Common myeloid progenitor, CD34-positive (primary cell): ENCODE data around the gene SDK1.

Experiments
- CTCF ChIA-PET: fragments of 350-600 bp; sonication (Branson Sonifier 250); formaldehyde crosslinking; loops from one replicate; lab custom pipeline; 2021; ENCODE audit warnings: antibody characterized with exemption; lab: Charles Lee
- POLR2A ChIA-PET: fragments of 350-600 bp; sonication (Branson Sonifier 250); formaldehyde crosslinking; loops from one replicate; lab custom pipeline; 2021; ENCODE audit warnings: antibody characterized with exemption; lab: Charles Lee
- DNase-seq, 3 donors: peaks; one replicate each; pipeline versions ENCODE4 v3.0.0 to v3.0.0-alpha.2; 2013
- H3K27ac ChIP-seq, 2 experiments: 1 replicate in 1 of 2; 2 replicates in 1 of 2; pipeline ENCODE4 v1.7.0; 2013; ENCODE audit warnings: inconsistent platforms in 2 of 2, low read length in 2 of 2, mild to moderate bottlenecking in 2 of 2, low read depth in 1 of 2, moderate library complexity in 1 of 2; ENCODE audit not compliant: severe bottlenecking in 2 of 2, insufficient read depth in 1 of 2, poor library complexity in 1 of 2
- H3K27me3 ChIP-seq, 5 experiments: replicated peaks in 2 of 5; 1 replicate in 3 of 5; 2 replicates in 2 of 5; pipeline versions ENCODE4 v1.6.1 to v1.7.0; 2013; ENCODE audit warnings: low read length in 4 of 5, mild to moderate bottlenecking in 2 of 5, moderate library complexity in 2 of 5, inconsistent platforms in 1 of 5; ENCODE audit not compliant: insufficient read depth in 5 of 5, control insufficient read depth in 4 of 5
- H3K36me3 ChIP-seq, 4 experiments: 1 replicate in 2 of 4; 2 replicates in 2 of 4; pipeline versions ENCODE4 v1.6.1 to v1.7.0; 2013; ENCODE audit warnings: low read length in 3 of 4, control low read depth in 1 of 4, mild to moderate bottlenecking in 1 of 4; ENCODE audit not compliant: control insufficient read depth in 4 of 4, insufficient read depth in 4 of 4
- H3K4me1 ChIP-seq, 4 experiments: 1 replicate in 3 of 4; 2 replicates in 1 of 4; pipeline versions ENCODE4 v1.6.1 to v1.7.1; 2013; ENCODE audit warnings: low read length in 3 of 4, mild to moderate bottlenecking in 3 of 4, control low read depth in 1 of 4, inconsistent platforms in 1 of 4, moderate library complexity in 1 of 4; ENCODE audit not compliant: control insufficient read depth in 4 of 4, insufficient read depth in 4 of 4; ENCODE audit errors: control extremely low read depth in 1 of 4
- H3K4me3 ChIP-seq, 7 experiments: 1 replicate in 4 of 7; 2 replicates in 3 of 7; pipeline versions ENCODE4 v1.5.1 to v1.7.0; 2013; ENCODE audit warnings: mild to moderate bottlenecking in 7 of 7, low read length in 6 of 7, moderate library complexity in 6 of 7, inconsistent platforms in 2 of 7, low read depth in 2 of 7, control low read depth in 1 of 7; ENCODE audit not compliant: insufficient read depth in 4 of 7, control insufficient read depth in 1 of 7; ENCODE audit errors: extremely low read depth in 1 of 7
- H3K9me3 ChIP-seq, 5 experiments: 1 replicate in 4 of 5; 2 replicates in 1 of 5; pipeline versions ENCODE4 v1.6.1 to v1.7.1; 2013; ENCODE audit warnings: low read length in 4 of 5, mild to moderate bottlenecking in 2 of 5, inconsistent platforms in 1 of 5, low read depth in 1 of 5, moderate library complexity in 1 of 5; ENCODE audit not compliant: control insufficient read depth in 4 of 5, insufficient read depth in 2 of 5; ENCODE audit errors: control extremely low read depth in 1 of 5
- WGBS: methylation state at CpG from one replicate; pipeline ENCODE4 v1.1.5; 2013; ENCODE audit not compliant: insufficient coverage; 5-methylcytosine and 5-hydroxymethylcytosine counted together

SDK1 gene

DNA sequence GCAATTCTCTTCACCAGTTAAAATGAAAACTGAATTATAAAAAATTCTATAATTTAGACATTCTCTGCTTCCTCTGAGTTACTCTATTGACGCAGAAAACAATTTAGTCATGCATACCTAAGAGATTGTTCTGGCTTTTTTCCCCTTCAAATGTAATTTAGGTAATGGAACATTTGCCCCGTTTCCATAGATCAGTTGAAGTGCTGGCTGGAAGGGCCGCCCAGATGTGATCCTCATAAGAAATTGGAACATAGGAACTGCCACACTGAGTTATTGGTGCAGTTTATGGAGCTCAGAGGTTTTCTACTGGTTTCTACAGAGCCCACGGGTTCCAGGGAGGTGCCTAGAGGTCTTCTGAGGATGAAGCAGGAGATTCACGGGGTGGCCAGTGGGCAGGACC lies 581.7 kb downstream of the SDK1 start:
- H3K36me3 ChIP-seq = no peaks in the 10 kb centered on the region
- DNase-seq = no peak
- 95% methylated on average over 4 of the region's 5 CpGs for WGBS
- CTCF ChIA-PET = no interaction called here
- no peaks in the 10 kb centered on the region for H3K4me1 ChIP-seq
- H3K27ac ChIP-seq = no peak overlapping the region
- POLR2A ChIA-PET = no interaction called here
- no peak overlapping the region for H3K4me3 ChIP-seq
- peaks cover 0 to 1% (median 0%) of the 10 kb centered on the region in 5 experiments for H3K27me3 ChIP-seq
- peaks cover 0 to 2% (median 0%) of the 10 kb centered on the region in 5 experiments for H3K9me3 ChIP-seq

DNA sequence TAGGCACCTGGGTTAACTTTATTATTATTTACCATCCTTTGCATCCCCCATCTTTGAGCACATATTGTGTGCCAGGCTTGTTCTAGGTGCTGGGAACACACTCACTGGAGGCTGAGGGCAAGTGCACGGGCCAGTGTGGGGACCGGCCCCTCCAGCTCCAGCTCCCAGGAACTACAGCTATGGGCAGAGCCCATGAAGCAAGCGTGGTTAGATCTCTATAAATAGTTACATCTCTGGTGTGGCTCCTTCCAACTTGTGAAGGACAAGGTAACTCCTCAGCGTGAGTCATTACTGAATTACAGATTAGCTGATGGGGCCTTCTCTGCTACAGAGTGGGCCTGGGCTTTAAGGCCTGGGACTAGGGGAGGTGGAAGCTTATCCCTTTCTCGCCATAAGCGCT lies 583.5 kb downstream of the SDK1 start:
- Histone ChIP-seq H3K27ac (no peak overlapping the region), H3K4me3 (no peak overlapping the region), H3K4me1 (no peaks in the 10 kb centered on the region), H3K27me3 (peaks cover 0 to 1% (median 0%) of the 10 kb centered on the region in 5 experiments), H3K9me3 (no peaks in the 10 kb centered on the region), H3K36me3 (no peaks in the 10 kb centered on the region)
- whole genome bisulfite sequencing = 99% methylated on average over 6 of the region's 6 CpGs
- ChIA-PET POLR2A (no interaction called here), CTCF (no interaction called here)
- DNase-seq = no peak

GRCh38 chr7:3887096-3887690 lies 586.1 kb downstream of the SDK1 start:
- CTCF ChIA-PET = no interaction called here

DNA sequence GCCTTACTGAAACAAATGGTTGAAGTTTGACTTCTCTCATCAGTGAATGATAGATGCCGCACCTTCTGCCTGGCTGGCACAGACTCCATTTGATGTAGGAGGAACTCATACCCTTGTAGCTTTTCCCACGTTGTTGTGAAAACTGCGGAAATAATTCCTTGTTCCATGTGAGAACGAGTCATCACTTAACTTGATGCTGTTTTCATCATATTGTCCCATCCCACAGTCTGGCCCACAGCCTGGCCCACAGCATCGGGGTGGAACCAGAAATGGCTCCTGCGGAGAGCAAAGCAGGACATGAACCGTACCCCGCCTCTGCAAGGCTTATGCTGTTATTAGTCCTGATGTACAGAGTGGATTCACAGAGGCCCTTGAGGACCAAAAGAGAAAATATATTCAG lies 587.0 kb downstream of the SDK1 start:
- 81% methylated on average over 7 of the region's 8 CpGs for WGBS
- DNase-seq = no peak

More at GRCh38 chr7:3887096-3887690, 586.1 kb downstream of the SDK1 start:
- Histone ChIP-seq H3K27me3 (peaks cover 0 to 2% (median 0%) of the 10 kb centered on the region in 5 experiments), H3K27ac (no peak overlapping the region), H3K4me3 (no peak overlapping the region), H3K36me3 (no peaks in the 10 kb centered on the region), H3K4me1 (no peaks in the 10 kb centered on the region), H3K9me3 (no peaks in the 10 kb centered on the region)
- POLR2A ChIA-PET = no interaction called here
- WGBS = 100% methylated on average over 2 of the region's 4 CpGs
- DNase-seq = no peak

GRCh38 chr7:3892157-3892556 lies 591.1 kb downstream of the SDK1 start:
- H3K9me3 ChIP-seq = no peaks in the 10 kb centered on the region
- ChIA-PET CTCF (no interaction called here), POLR2A (no interaction called here)
- no peak for DNase-seq
- no peaks in the 10 kb centered on the region for H3K36me3 ChIP-seq
- peaks cover 0 to 2% (median 0%) of the 10 kb centered on the region in 4 experiments for H3K4me1 ChIP-seq
- WGBS = 96% methylated on average over 6 of the region's 7 CpGs
- no peak overlapping the region for H3K27ac ChIP-seq
- H3K4me3 ChIP-seq = no peak overlapping the region
- peaks cover 0 to 4% (median 0%) of the 10 kb centered on the region in 5 experiments for H3K27me3 ChIP-seq

More for the DNA sequence above, 587.0 kb downstream of the SDK1 start:
- CTCF ChIA-PET = no interaction called here
- H3K27ac ChIP-seq = no peak overlapping the region
- H3K9me3 ChIP-seq = no peaks in the 10 kb centered on the region
- POLR2A ChIA-PET = no interaction called here
- H3K4me3 ChIP-seq = no peak overlapping the region
- H3K36me3 ChIP-seq = no peaks in the 10 kb centered on the region
- peaks cover 0 to 2% (median 0%) of the 10 kb centered on the region in 4 experiments for H3K4me1 ChIP-seq
- peaks cover 0 to 4% (median 0%) of the 10 kb centered on the region in 5 experiments for H3K27me3 ChIP-seq

DNA sequence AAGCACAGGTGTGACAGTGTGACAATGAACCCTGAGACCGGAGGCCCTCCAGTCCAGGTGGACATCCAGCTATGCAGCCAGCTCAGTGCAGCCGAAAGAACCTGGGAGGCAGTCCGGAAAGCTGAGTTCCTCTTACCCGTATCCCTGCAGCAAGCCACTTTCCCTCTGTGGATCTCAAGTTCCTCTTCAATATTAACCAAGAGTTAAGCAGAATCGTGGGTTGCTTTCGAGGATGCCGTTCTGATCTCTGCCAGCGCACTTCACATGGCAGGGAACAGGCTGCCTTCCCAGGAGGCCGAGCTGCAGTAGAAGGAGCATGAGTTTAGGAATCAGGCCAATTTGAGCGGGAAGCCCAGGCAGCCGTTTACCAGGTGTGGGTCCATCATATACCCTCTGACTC lies 591.6 kb downstream of the SDK1 start:
- no peaks in the 10 kb centered on the region for H3K9me3 ChIP-seq
- H3K27ac ChIP-seq = no peak overlapping the region
- no peak overlapping the region for H3K4me3 ChIP-seq
- ChIA-PET POLR2A (no interaction called here), CTCF (interaction anchor here (0.6 kb wide), 1 partner anchor 661 kb away, joined by 3 read pairs; no protein-coding TSS in a partner anchor)
- 30% methylated on average over 8 of the region's 11 CpGs for WGBS
- H3K27me3 ChIP-seq = peaks cover 0 to 4% (median 0%) of the 10 kb centered on the region in 5 experiments
- no peaks in the 10 kb centered on the region for H3K36me3 ChIP-seq
- peaks cover 0 to 2% (median 0%) of the 10 kb centered on the region in 4 experiments for H3K4me1 ChIP-seq
- peak in 2 of 3 donors; percentile 28 to 36 for DNase-seq

DNA sequence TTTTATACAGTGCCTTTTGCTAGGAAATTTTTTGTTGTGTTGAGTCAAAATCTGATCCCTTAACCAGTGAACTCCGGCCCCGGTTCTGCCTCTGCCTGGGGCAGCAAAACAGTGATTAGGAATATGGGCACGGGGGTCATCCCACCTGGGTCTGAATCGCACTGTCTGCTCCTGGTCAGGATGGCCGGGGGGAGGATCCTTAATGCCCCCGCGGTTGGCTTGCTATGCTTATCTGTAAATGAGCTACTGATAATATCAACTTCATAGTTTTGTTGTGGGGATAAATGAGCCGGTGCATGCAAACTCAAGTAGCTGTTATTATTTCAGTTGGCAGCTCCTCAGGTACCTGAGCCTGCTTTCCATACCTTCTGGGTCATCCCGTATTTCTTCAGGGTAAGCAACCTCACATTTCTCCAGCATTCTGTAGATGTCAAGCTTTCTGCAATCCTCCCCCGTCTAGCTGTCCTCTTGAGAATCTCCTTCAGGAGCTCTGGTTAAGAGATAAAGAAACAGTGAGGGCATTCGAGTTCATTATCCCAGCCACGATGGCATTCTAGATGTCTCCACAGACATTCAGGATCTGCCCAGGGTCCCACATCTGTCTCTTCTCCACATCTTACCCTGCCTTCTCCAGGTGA lies 592.2 kb downstream of the SDK1 start:
- WGBS = 94% methylated on average over 6 of the region's 12 CpGs
- peaks cover 0 to 2% (median 0%) of the 10 kb centered on the region in 4 experiments for H3K4me1 ChIP-seq
- DNase-seq = no peak
- no peak overlapping the region for H3K4me3 ChIP-seq
- H3K27ac ChIP-seq = no peak overlapping the region
- no peaks in the 10 kb centered on the region for H3K36me3 ChIP-seq
- ChIA-PET CTCF (interaction anchor here (0.6 kb wide), 1 partner anchor 662 kb away, joined by 3 read pairs; no protein-coding TSS in a partner anchor), POLR2A (no interaction called here)
- peaks cover 0 to 4% (median 0%) of the 10 kb centered on the region in 5 experiments for H3K27me3 ChIP-seq
- H3K9me3 ChIP-seq = no peaks in the 10 kb centered on the region
